ENCODE results near the gene PAFAH1B1.
"Not testable (repeated sequence)": the region's sequence is repeated elsewhere in the genome, so short reads cannot be mapped to it uniquely, and the experiment has no call there.

PAFAH1B1 gene

DNA sequence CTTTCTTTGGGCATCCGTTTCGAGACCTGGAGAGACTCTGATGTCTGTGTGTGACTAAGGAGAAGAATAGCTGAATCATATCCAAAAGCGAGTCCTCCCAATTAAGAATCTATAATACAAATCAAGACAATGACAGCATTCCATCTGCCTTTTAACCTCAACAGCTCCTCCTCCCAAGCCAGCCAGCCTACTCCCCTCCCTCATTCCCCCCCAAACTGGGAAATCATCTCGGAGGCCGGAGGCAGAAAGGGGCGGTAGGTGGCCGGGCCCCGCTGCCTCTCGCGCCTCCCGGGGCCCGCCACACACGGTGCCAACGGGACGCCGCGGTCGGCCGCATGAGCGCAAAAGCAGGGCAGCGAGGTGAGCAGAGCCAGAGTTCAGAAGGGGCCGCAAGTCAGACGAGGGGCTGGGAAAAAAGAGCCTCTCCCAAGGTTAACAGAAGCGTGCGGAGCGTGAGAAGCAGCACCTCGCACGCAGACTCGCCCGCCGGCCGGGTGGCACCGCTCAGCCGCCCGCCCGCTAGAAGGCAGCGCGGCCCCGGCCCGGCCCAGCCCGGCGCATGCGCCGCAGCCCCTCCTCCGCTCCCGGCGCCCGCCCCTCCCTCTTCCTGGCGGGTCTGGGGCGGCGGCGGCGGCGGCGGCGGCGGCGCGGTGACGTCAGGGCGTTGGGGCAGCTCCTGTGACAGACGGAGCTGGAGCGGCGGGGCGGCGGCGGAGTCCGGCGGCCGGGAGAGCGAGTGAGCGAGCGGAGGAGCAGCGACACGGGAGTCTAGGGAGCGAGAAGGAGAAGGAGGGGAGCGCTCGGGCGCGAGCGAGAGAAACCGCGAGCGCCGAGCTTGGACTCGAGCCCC is at the start of gene PAFAH1B1:
TSS of gene PAFAH1B1 (plus strand) at position 684 of the 850 bp plus-strand sequence. CDS start 44,635 bp downstream, outside the sequence.
- DNase-seq (ENCODE audit: low spot score): peak; percentile 97

DNA sequence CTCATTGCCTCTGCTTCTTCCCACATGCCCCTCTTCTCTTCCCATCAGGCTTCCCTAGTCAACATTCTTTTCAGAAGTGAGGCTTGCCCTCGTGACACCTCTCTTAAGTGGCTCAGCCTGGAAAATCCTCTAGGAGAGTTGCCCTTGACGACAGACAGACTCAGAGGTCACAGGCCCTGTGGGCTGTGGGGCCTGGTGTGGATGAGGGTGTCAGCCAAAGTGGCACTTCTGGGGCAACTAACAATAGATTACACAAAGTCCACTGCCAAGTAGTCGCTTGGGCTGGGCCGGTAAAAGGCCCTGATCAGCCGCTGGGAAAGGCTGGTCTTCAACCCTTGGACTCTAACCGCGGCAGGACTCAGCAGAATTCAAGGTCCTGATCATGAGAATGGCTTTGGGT is 48.1 kb upstream of the PAFAH1B1 start:
- DNase-seq (ENCODE audit: low spot score): no peak

DNA sequence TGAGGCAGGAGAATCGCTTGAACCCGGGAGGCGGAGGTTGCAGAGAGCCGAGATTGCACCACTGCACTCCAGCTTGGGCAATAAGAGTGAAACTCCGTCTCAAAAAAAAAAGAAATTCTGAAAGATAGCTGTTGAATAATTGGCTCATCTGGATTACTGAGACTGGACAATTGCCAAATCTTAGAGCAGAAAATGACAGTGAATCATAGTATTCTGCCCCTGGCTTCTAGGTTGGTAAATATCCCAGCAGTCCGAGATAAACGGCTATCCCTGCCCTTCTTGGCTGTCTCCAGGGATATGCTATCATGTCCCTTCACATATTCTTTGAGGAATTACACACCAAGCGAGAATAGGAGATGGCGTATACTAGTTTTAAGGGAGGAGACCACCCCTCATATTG is 46.3 kb upstream of the PAFAH1B1 start:
- DNase-seq (ENCODE audit: low spot score): peak; percentile 35

DNA sequence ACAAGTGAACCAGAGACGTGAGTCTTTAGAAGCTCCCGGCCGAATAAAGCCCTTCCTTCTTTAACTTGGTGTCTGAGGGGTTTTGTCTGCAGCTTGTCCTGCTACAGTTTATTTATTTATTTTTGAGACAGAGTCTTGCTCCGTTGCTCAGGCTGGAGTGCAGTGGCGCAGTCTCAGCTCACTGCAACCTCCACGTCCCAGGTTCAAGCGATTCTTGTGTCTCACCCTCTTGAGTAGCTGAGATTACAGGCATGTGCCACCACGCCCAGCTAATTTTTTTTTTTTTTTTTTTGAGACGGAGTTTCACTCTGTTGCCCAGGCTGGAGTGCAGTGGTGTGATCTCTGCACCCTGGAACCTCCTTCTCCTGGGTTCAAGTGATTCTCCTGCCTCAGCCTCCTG is 45.4 kb upstream of the PAFAH1B1 start:
- not testable (repeated sequence) for DNase-seq (ENCODE audit: low spot score)

DNA sequence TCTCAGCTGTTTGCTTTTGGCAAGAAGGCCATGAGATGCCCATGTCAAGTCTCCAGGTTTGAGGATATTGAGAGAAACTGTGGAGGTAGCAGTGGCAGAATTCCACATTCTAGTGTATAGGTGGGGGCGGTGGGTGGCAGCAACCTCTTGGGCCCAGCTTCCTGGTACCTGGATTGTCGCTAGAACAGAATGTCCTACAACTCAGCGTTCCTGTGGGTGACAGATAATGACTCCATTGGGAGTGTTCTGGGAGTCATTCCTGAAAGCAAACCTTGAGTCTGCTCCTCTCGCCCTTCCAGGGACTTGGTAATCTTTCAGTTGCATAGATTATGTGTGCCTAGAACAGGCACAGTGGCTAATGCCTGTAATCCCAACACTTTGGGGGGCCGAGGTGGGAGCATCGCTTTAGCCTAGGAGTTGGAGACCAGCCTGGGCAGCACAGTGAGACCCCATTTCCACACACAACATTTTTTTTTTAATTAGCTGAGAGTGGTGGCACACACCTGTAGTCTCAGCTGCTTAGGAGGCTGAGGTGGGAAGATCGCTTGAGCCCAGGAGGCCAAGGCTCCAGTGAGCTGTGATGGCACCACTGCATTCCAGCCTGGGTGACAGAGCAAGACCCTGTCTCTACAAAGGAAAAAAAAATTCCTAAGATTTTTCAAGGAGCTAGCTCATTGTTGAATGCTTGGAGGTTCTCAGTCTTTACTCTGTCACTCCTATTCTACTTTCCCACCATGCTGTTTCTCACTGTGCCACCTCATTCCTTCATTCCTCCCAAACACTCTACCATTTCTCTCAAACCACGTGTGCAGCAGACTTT is 43.9 kb upstream of the PAFAH1B1 start:
- DNase-seq (ENCODE audit: low spot score): no peak

DNA sequence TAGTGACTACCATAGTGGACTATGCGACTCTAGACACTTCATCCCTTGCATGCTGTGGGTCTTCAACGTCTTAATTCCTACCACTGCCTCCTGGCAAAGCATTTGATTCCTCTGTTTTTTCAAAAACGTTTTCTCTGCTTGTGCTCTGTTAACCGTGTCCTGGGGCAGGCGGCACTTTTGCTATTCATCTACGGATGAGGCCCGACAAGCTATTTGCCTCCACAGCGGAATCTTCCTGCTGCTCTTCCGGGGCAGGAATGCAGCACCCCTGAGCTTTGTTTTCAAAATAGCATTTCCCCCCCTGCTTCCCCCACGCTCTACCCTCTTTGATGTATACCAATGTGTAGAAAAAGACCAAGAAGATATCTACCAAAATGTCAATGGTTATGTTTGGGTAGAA is 42.0 kb upstream of the PAFAH1B1 start:
- no peak for DNase-seq (ENCODE audit: low spot score)

DNA sequence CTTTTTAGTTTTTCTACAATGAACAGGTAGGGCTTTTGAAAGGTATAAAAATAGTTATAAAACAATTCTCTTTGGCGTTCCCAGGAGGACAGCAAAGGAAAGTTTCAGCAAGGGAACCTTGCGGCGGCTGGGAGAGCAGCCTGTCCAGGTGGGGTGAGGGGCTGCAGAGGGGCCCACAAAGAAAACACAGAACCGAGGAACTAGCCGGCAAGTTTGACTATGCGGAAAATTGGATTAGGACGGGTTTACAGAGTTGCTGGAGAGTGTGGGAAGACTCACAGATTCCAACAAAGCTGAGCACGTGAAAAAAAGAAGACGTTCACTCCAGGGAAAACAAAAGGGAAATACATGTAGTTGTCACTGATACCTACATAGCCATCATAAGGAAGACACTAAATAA is 41.5 kb upstream of the PAFAH1B1 start:
- DNase-seq (ENCODE audit: low spot score): no peak

DNA sequence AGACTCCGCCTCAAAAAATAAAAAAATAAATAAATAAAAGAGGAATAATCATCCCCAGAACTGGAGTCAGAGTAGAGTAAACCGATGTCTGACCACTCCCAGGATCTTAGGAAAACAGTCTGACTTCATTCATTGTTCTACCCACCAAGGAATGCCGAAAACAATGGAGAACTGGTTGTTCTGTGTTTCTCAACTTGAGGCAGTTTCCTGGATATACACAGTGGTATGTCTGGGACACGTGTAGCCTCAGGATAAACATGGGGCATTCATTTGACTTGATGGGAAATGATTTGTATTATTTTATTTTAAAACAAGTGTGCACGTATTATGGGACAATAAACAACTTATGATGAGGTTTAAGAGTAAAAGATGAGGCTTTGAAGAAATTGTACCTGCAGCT is 32.8 kb upstream of the PAFAH1B1 start:
- no peak for DNase-seq (ENCODE audit: low spot score)

DNA sequence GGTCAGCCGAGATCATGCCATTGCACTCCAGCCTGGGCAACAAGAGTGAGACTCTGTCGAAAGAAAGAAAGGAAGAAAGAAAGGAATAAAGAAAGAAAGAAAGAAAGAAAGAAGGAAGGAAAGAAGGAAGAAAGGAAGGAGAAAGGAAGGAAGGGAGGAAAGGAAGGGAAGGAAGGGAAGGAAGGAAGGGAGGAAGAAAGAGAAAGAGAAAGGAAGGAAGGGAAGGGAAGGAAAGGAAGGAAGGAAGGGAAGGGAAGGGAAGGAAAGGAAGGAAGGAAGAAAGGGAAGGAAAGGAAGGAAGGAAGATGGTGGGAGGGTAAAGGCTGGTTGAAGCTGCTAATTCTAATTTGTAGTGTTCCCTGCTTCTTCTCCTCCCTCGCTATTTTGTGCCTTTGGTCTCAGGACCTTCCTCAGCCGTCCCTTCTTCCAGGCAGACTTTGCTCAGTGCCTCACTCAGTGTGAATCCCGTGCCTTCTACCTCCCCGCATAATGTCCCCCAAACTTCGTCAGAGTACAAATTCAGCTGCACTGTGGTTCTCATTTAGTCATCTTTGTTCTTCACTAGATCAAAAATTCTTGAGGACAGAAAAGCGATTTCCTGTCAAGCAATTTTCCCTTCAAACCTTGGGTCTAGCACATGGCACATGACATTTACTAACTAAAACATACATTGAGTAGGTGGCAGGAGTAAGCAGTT is 31.1 kb upstream of the PAFAH1B1 start:
- no peak for DNase-seq (ENCODE audit: low spot score)

DNA sequence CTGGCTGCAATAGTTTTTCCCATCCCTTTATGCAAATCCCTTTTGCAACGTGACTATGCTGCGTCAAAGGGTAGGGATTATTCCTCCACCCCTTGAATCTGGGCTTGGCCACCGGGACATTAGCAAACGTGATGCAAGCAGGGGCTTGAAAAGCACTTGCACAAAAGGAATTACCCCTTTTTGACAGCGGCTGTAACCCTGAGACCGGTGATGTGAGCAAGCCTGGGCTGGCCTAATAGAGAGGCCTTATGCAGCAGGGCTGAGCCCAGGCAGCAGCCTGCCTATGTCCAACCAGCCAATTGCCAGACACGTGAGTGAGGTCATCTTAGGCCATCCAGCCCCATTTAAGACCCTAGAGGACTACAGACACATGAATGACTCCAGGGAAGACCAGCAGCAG is 30.4 kb upstream of the PAFAH1B1 start:
- no peak for DNase-seq (ENCODE audit: low spot score)

DNA sequence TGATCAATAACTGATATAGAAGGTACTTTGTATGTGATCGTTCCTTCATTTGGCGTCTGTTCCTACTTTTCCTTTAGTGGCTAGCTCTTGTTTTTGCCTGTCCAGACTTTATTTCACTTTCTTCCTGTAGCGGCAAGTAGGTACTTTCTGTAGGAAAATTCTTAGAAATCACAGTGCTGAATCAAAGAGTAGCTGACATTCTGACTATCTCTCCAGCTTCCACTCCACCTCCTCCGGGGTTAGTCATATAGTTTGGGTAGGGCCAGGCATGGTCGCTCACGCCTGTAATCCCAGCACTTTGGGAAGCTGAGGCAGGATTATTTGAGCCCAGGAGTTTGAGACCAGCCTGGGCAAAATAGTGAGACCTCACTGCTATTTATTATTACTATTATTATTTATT is 29.9 kb upstream of the PAFAH1B1 start:
- no peak for DNase-seq (ENCODE audit: low spot score)

DNA sequence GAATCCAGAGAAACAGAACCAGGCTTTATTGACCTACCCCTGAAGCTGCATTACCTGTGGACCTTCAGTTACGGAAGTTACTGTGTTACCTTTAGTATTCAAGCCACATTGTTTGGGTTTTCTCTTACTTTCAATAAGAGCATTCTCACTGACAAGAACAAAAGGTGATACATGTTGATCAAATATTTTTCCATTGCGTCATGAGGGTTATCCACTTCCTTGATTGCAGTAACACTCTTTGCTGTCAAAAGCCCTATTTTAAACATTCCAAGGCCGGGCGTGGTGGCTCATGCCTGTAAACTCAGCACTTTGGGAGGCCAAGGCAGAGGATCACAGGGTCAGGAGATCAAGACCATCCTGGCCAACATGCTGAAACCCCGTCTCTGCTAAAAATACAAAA is 28.6 kb upstream of the PAFAH1B1 start:
- no peak for DNase-seq (ENCODE audit: low spot score)

DNA sequence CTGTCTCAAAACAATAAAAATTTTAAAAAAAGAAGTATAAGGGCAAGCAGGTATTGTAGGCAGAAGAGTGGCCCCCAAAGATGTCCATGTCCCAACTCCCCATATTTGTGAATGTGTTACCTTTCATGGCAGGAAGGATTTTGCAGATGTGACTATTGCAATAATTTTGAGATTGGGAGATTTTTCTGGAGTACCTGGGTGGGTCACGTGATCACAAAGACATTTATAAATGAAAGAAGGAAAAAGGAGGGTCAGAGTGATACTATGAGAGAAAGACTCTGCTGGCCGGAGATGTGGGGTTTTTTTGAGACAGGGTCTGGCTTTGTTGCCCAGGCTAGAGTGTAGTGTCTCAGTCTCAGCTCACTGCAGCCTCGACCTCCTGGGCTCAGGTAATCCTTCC is 27.4 kb upstream of the PAFAH1B1 start:
- DNase-seq (ENCODE audit: low spot score): no peak

DNA sequence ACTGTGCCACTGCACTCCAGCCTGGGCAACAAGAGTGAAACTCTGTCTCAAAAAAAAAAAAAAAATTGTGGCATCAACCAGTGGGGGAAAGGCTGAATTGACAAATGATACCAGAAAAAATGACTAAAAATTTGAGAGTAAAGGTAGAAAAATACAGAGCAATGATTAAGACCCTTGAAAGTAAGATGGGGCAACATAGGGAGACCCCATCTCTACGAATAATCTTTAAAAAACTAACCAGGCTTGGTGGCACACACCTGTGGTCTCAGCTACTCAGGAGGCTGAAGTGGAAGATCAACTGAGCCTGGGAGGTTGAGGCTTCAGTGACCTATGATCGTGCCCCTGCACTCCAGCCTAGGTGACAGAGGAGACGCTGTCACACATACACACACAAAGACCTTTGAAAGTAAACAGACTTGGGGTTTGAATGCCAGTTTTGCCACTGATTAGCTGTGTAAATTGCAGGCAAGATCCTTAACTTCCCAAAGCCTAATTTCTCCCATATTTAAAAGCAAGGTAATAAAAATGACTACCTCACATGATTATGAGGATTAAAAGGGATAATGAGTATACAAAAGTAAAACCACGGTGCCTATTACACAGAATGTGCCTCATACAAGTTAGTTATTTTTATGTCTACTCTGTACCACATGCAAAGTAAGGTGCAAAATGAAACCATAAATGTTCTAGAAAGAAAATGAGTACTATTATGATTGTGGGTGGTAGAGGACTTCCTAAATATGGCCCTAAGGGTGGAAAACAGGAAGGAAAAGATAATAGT is 21.7 kb upstream of the PAFAH1B1 start:
- no peak for DNase-seq (ENCODE audit: low spot score)

DNA sequence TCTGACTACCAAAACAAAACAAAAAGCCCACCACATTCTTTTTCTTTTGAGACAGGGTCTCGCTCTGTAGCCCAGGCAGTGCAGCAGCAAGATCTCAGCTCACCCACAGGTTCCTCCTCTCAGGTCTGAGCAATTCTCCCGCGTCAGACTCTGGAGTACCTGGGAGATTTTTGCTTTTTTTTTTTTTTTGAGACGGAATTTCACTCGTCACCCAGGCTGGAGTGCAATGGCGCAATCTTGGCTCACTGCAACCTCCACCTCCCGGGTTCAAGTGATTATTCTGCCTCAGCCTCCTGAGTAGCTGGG is 21.2 kb upstream of the PAFAH1B1 start:
- not testable (repeated sequence) for DNase-seq (ENCODE audit: low spot score)

DNA sequence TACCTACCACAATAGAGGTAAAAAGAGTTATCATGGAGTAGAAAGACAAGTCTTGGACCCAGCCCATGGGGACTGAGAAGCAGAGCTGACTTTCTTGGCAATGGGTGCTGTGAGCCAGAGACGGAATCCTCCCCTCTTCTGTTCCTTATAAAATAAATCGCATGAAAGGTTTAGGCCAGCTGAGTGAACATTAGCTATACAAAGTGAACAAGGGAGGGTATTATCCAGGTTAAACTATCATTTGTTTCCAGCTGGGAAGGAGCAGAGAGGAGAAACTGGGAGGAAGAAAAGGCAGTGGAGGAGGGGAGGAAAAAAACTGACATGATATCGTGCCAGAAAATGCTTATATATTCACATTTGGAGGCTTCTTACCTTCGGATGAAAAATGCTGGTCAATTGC is 13.3 kb upstream of the PAFAH1B1 start:
- no peak for DNase-seq (ENCODE audit: low spot score)

DNA sequence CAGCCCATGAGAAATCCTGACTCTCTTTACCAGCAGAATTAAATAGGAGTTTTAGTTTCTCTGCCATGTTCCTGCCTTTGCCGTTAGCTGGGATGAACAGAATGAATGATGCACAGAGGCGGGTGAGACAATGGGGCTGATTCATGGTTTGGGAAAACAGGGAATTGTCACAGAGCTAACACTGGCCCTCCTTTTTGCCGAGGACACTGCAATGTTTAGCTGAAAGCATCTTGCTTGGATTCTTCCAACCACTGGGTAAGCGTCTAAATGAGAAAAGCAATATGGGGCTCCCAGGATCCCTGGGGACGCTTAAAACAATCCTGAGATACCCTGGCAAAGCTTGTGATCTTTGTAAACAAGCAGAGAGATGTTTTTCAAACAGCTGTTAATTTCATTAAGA is 12.8 kb upstream of the PAFAH1B1 start:
- no peak for DNase-seq (ENCODE audit: low spot score)

DNA sequence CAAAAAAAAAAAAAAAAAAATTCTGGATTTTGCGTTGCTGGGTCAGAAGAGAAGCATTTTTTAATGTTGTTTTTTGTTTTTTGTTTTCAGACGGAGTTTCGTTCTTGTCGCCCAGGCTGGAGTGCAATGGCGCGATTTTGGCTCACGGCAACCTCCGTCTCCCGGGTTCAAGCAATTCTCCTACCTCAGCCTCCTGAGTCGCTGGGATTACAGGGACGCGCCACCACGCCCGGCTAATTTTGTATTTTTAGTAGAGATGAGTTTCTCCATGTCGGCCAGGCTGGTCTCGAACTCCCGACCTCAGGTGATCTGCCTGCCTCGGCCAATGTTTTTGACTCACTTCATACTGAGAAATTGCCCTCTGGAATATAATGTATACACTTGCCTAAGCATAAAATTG is 11.0 kb upstream of the PAFAH1B1 start:
- no peak for DNase-seq (ENCODE audit: low spot score)

DNA sequence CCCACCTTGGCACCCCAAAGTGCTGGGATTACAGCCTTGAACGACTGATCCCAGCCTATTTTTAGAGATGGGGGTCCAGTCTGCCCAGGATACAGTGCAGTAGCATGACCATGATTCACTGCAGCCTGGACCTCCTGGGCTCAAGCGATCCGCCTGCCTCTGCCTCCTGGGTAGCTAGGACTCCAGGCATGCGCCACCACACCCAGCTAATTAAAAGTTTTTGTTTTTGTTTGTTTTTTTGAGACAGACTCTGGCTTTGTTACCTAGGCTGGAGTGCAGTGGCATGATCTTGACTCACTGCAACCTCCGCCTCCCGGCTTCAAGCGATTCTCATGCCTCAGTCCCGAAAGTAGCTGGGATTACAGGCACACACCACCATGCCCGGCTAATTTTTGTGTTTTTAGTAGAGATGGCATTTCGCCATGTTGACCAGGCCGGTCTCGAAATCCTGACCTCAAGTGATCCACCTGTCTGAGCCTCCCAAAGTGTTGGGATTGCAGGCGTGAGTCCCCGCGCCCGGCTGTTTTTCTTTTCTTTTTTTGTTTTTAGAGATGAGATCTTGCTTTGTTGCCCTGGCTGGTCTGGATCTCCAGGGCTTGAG is 2.3 kb upstream of the PAFAH1B1 start:
- DNase-seq (ENCODE audit: low spot score): no peak

DNA sequence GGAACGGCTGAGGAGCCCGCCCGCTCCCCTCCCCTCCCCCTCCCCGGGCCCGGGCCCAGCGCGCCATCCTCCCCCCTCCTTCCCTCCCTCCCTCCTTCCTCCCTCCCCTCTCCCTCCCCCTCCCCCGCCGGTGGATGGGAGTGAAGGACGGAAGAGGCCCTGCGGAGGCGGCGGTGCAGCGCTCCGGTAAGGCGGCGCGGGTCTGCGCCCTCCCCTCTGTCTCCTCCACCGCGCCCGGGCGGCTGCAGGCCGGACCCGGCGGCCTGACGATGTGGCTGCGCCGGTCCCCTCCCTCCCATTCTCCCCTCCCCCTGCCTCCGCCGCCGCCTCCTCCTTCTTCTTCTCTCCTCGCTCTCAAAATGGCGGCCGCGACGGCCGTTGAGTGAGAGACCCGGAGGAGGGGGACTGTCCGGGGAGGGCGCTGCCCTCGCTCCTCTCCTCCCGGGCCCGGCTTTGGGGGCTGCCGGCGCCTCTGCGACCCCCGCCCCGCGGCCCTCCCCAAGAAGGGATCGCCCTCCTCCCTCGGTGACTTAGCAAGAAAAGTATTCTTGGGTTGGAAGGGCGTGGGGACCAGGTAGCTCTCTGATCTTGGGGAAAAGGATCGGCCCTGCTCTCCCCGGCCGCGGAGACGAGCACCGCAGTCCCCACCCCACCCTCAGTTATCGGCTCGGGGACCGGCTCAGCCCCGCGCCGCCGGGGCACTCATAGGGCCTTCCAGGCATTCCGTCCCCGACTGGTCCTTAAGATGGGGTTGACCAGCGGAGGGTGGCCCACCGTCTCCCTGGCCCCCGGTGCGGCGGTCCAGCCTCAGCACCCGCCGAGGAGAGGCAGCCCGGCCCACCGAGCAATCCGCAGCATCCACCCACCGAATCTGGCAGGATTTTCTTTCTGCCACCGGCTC is 617 bp downstream of the PAFAH1B1 start:
- peak; percentile 70 for DNase-seq (ENCODE audit: low spot score)

Data from hepatic stellate cell (primary cell).